ENCODE measurements around the gene RFC2. TPM values are rescaled to one million over a fixed set of nuclear protein-coding genes. Genes with fewer than 3 reads are reported as not detected.
"Not testable (repeated sequence)": the region's sequence is repeated elsewhere in the genome, so short reads cannot be mapped to it uniquely, and the experiment has no call there.

RFC2 gene
- total RNA-seq, 1 donor from 2014 or later = 17.6 TPM

DNA sequence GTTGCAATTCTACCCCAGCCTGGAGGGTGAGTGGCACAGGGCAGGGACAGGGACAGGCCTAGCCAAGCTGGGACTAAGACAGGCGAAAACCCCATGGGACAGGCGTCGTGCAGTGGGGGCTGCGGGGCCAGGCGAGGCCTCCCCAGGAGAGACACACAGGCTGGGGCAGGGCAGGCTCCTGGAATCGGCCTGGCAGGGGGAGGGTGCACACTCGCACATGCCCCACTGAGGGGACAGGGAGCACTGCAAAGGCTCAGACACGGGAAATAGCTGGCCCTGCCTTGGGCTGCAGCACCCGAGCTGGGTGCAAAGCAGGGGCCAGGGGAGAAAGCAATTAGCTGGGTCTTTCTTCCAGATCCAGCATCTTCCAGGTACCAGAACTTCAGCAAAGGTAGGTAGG, 34.0 kb downstream of the RFC2 start:
- DNase-seq (ENCODE audit: extremely low read depth, low read depth, low spot score) = no peak

DNA sequence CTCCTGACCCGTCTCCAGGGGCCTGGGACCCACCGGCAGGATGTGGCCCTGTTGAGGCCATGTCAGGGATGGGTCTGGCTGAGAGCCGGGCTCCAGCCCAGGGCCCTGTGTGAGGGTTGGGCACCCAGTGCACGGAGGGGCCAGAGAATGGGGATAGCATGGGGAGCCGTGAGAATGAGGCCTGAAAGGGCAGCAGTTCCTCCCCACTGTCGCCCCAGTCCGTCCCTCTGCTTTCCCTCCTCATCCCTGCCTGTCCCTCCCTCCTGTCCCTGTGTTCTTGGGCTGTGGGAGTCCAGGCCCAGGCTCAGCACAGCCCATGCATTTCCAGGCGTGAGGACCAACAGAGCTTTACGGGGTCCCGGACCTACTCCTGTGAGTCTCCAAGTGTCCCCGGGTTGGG, 34.8 kb downstream of the RFC2 start:
- DNase-seq (ENCODE audit: extremely low read depth, low read depth, low spot score) = no peak

DNA sequence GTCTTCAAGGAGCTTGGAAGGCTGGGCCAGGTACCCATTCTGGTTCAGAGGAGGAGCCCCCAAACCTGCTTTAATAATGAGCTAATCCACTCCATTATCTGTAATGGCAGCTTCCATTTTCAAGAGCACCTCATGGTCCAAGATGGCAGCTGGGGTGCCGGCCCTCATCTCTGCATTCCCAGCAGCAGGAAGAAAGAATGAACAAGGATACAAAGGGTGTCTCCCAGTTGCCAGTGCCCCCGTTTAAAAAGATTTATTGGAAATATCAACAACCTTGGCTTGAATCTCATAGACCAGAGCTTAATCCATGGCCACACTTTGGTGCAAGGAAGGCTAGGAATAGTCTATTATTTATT, 35.9 kb downstream of the RFC2 start:
- no peak for DNase-seq (ENCODE audit: extremely low read depth, low read depth, low spot score)

- no peak for DNase-seq (ENCODE audit: extremely low read depth, low read depth, low spot score)
These were observed 36.5 kb downstream of the RFC2 start for GRCh38 chr7:74217455-74218342.

GRCh38 chr7:74216361-74216761, 37.8 kb downstream of the RFC2 start:
- DNase-seq (ENCODE audit: extremely low read depth, low read depth, low spot score) = no peak

DNA sequence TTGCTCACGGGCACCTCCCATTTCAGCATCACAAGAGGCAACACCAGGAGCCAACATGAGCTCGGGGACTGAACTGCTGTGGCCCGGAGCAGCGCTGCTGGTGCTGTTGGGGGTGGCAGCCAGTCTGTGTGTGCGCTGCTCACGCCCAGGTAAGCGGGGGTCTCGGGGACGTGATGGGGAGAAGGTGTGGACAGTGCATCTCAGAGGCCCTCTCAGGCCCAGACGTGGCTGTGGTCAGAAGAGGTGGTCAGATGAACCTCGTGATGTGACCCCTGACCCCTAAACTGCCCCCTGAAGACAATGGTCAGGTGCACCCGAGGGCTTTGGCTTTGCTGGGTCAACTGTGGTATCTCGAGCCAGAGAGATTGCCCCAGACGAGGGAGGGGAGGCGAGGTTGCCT, 38.3 kb downstream of the RFC2 start:
- no peak for DNase-seq (ENCODE audit: extremely low read depth, low read depth, low spot score)

DNA sequence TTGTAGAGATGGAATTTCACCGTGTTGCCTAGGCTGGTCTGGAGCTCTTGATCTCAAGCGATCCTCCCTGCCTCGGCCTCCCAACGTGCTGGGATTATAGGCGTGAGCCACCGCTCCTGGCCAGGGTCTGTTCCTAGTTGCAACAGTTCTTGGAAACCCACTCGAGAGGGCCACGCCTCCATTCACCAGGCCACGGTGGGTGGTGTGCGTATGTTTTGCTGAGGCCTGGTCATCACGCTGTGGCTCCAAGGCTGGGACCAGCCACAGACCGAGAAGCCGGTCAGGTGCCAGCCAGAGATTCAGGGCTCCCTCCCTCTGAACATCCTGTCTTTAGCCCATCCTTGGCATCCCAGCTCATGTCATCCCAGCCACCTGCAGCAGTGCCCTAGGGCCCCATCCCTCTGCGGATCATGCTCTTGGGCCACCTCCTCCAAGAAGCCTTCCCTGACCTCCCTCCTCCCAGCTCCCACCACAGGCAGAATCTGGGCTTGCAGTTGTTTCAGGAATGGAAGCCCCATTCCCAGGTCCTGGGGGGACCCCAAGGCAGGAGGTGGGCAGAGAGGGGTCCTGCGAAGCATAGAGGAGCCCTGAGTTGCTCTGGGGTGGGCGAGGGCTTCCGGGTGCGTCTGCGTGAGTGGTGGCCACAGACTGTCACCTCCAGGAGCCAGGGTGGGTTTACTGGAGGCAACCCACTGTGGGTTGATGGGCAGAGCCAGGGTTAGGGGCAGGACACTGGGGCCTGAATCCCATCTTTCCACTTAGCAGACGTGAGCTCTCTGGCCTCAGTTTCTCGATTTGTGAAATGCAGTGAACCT, 39.2 kb downstream of the RFC2 start:
- no peak for DNase-seq (ENCODE audit: extremely low read depth, low read depth, low spot score)

GRCh38 chr7:74212661-74213060, 41.5 kb downstream of the RFC2 start:
- DNase-seq (ENCODE audit: extremely low read depth, low read depth, low spot score) = no peak

GRCh38 chr7:74208241-74208640, 46.0 kb downstream of the RFC2 start:
- not testable (repeated sequence) for DNase-seq (ENCODE audit: extremely low read depth, low read depth, low spot score)

- DNase-seq (ENCODE audit: extremely low read depth, low read depth, low spot score) = no peak
These were observed 46.6 kb downstream of the RFC2 start for GRCh38 chr7:74207586-74207985.

DNA sequence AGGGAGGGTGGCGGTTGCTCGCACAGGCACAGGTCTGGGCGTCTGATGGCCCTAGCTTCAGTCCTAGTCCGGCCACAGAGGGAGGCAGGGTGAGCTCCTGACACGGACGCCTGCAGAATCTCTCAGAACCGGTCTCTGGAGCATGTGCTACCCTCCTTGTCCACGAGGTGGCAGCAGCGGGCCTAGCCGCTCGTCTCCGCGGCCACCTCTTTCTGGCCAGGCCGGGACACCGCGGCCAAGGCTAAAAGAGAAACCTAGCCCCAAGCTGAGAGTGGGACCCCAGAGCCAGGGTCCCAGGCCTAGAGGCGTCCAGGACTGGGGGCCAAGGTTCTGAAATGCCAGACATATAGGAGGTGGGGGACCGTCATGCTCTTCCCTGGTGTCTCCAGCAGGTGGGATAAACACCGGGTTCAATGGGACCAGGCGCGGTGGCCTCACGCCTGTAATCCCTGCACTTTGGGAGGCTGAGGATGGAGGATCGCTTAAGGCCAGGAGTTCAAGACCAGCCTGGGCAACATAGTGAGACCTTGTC, 47.5 kb downstream of the RFC2 start:
- peak; percentile 31 for DNase-seq (ENCODE audit: extremely low read depth, low read depth, low spot score)

DNA sequence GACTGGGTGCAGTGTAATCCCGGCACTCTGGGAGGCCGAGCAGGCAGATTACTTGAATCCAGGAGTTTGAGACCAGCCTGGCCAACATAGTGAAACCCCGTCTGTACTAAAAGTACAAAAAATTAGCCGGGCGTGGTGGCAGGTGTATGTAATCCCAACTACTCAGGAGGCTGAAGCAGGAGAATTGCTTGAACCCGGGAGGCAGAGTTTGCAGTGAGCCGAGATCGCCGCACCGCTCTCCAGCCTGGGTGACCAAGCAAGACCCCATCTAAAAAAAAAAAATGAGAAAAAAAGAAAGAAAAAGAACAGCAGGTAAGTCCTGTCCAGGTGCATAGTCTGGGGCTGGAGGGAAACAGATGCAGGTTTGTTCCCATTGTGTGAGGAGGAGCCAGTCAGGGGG, 48.1 kb downstream of the RFC2 start:
- DNase-seq (ENCODE audit: extremely low read depth, low read depth, low spot score) = not testable (repeated sequence)

GRCh38 chr7:74203956-74204618, 50.1 kb downstream of the RFC2 start:
- no peak for DNase-seq (ENCODE audit: extremely low read depth, low read depth, low spot score)

GRCh38 chr7:74202841-74203556, 51.2 kb downstream of the RFC2 start:
- no peak for DNase-seq (ENCODE audit: extremely low read depth, low read depth, low spot score)

GRCh38 chr7:74199551-74200355, 54.4 kb downstream of the RFC2 start:
- DNase-seq (ENCODE audit: extremely low read depth, low read depth, low spot score) = no peak

DNA sequence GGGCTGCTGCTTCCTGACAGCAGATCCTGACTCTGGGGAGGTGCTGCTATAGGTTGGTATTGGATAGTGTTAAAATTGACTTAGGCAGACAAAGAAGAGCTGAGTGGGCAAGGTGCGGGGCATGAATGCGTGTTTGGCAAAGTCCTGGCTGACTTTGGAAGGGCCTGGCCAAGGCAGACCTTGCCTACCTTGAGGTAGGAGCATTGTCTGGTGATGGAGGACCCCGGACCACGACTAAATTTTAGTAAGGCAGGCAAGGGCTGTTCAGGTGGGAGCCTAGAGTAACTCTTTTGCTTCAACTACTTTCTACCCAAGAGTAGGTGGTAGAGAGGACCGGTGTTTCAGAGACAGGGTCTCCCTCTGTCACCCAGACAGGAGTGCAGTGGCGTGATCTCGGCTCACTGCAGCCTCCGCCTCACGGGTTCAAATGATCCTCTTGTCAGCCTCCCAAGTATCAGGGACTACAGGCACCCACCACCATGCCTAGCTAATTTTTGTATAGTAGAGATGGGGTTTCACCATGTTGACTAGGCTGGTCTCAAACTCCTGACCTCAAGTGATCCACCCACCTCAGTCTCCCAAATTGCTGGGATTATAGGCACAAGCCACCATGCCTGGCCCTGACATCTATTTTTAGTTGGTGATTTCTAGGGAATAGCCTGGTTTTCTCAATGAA, 56.6 kb downstream of the RFC2 start:
- no peak for DNase-seq (ENCODE audit: extremely low read depth, low read depth, low spot score)

DNA sequence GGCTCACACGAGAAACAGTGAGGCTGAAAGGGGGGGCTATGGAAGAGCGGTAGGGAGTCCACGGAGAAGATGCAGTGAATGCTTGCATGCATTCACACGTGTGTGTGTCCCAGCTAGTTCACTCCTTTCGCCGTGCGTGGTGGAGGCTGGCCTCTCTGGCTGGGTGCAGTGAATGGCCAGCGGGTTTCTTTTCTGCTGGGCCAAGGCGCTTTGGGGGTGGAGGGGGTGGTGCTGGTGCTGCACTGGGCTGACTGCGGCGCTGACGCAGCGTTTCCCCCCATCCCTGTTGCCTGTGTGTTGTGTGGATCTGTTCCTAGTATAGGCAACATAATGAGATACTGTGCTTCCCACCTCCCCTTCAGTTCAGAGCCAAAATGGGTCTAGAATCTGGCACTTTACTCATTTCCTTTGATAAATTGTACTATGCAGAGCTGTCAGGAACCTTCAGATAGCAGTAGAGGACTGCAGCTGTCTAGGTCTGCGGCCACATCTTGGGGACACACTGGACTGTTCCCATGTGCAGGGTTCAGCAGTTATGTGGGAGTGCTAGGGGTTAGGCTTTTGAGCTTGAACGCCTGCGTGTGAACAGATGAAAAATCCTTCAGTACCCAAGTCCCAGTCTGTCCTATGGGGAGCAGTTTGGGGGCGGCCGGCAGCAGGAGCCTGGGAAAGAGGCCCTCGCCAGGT, 58.1 kb downstream of the RFC2 start:
- not testable (repeated sequence) for DNase-seq (ENCODE audit: extremely low read depth, low read depth, low spot score)

- not testable (repeated sequence) for DNase-seq (ENCODE audit: extremely low read depth, low read depth, low spot score)
These were observed 58.9 kb downstream of the RFC2 start for GRCh38 chr7:74195139-74195860.
